Measurements from ENCODE around the gene BCR.
"Not testable (repeated sequence)": the region's sequence is repeated elsewhere in the genome, so short reads cannot be mapped to it uniquely, and the experiment has no call there.

BCR gene

DNA sequence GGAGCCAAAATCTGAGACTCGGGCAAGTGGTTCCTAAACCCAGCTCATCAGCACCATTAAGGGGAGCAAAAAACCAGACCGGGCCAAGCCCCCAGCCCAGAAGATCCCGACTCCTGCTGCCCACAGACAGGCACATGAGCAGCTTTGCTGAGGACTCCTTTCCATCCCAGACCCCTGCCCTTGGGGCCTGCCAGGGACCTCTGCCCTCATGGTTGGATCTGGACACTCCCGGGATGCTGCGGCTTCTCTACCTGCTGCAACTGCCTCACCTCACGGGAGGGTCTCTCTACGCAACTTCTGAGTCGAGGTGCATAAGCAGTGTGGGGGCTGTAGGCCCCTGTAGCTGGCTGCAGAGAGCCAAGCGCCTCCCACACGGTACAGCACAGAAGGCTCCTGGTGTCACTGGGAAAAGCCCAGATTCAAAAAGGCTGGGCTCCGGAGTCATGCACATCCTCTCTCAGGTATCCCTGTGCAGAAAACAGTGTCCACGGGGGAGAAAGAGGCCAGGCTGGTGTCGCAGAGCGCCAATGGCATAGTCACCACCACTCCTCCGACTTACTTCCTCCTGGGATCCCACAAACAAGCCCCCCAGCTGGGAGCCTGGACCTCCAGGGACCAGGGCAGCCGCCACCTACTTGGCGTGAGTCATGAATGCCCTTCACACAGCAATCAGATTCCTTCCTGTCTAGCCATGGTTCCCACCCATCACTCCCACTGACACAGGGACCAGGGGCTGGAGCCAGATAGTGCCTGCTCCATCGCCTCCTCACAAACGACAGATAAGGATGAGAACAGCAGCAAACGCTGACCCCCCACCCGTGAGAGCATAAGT lies 122.1 kb downstream of the BCR start:
- no peak overlapping the region for H3K27ac ChIP-seq (ENCODE audit: low read length)
- no peak overlapping the region for H3K9ac ChIP-seq (ENCODE audit: low read length in 2 of 2)
- H3K27me3 ChIP-seq (ENCODE audit: control insufficient read depth in 1 of 2, insufficient read depth in 2 of 2, low read length in 2 of 2) = no peaks in the 10 kb centered on the region
- no peaks in the 10 kb centered on the region for H3K9me3 ChIP-seq (ENCODE audit: control insufficient read depth in 2 of 2, low read length in 2 of 2)
- H3K4me1 ChIP-seq (ENCODE audit: control insufficient read depth, insufficient read depth, low read length) = peaks cover 27% of the 10 kb centered on the region
- H3K4me3 ChIP-seq (ENCODE audit: low read length in 2 of 2) = no peak overlapping the region
- peaks cover 12 to 20% of the 10 kb centered on the region in 2 donors for H3K36me3 ChIP-seq (ENCODE audit: control insufficient read depth in 2 of 2, insufficient read depth in 2 of 2, low read length in 2 of 2)

DNA sequence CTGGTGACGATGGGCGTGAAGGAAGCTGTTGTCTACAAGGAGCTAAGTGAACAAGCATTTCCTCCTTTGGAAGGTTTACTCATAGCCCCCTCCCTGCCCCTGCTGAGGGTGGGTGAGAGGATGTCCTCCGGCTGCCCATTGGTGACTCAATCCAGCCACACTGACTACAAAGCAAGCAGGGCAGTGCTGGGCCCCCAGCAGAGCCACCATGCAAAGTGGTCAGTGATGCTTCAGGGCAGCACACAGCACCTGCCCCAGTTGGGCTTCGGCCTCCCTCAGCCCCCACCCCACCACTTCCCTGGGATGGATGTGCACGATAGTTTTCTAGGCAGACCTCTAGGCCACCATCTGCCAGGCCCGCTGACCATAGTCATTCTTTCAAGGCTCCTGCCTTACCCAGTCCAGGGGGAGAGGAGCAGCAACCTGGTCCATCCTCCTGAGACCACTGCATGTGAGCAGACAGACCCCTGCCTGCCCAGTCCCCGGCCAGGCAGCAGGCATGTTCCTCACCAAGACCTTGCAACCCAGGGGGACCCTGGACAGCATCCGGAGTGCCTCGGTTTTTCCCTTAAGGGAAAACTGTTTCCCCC lies 125.1 kb downstream of the BCR start:
- peak overlapping the region in 1 of 2 donors; percentile 49 for H3K4me3 ChIP-seq (ENCODE audit: low read length in 2 of 2)
- H3K27me3 ChIP-seq (ENCODE audit: control insufficient read depth in 1 of 2, insufficient read depth in 2 of 2, low read length in 2 of 2) = no peaks in the 10 kb centered on the region
- H3K4me1 ChIP-seq (ENCODE audit: control insufficient read depth, insufficient read depth, low read length) = peaks cover 27% of the 10 kb centered on the region
- H3K9ac ChIP-seq (ENCODE audit: low read length in 2 of 2) = peak overlapping the region in 1 of 2 donors; percentile 36
- peak overlapping the region; percentile 94 for H3K27ac ChIP-seq (ENCODE audit: low read length)
- H3K36me3 ChIP-seq (ENCODE audit: control insufficient read depth in 2 of 2, insufficient read depth in 2 of 2, low read length in 2 of 2) = peaks cover 5 to 9% of the 10 kb centered on the region in 2 donors
- H3K9me3 ChIP-seq (ENCODE audit: control insufficient read depth in 2 of 2, low read length in 2 of 2) = no peaks in the 10 kb centered on the region

GRCh38 chr22:23305922-23306374 lies 125.6 kb downstream of the BCR start:
- peak overlapping the region in 1 of 2 donors; percentile 49 for H3K4me3 ChIP-seq (ENCODE audit: low read length in 2 of 2)
- H3K27ac ChIP-seq (ENCODE audit: low read length) = peak overlapping the region; percentile 94
- H3K9me3 ChIP-seq (ENCODE audit: control insufficient read depth in 2 of 2, low read length in 2 of 2) = no peaks in the 10 kb centered on the region
- peak overlapping the region in 1 of 2 donors; percentile 36 for H3K9ac ChIP-seq (ENCODE audit: low read length in 2 of 2)
- peaks cover 27% of the 10 kb centered on the region for H3K4me1 ChIP-seq (ENCODE audit: control insufficient read depth, insufficient read depth, low read length)
- H3K36me3 ChIP-seq (ENCODE audit: control insufficient read depth in 2 of 2, insufficient read depth in 2 of 2, low read length in 2 of 2) = peaks cover 5 to 8% of the 10 kb centered on the region in 2 donors
- no peaks in the 10 kb centered on the region for H3K27me3 ChIP-seq (ENCODE audit: control insufficient read depth in 1 of 2, insufficient read depth in 2 of 2, low read length in 2 of 2)

DNA sequence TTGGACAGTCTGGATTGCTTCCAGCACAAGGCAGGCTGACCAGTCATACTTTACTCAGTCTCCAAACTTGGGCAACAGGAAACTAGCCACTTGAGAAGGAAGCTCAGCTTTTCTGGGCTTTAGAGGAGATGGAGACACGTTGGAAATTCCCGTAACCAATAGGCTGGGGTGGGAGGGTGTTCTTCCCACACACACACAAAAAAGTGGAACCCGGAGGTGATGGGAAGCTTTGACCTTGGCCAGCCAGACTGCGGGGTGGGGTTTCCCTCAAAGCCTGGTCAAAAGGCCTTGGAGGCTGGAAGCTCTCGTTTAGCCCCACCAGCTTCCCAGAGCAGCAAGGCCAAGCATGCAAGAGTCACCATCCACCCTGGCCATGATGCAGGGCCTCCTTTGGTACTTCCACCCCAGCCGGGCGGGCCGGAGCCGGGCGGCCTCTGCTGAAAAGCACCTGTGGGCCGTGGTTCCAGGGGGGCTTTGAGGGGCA lies 126.2 kb downstream of the BCR start:
- H3K9ac ChIP-seq (ENCODE audit: low read length in 2 of 2) = peak overlapping the region in 1 of 2 donors; percentile 36

GRCh38 chr22:23306926-23307325 lies 126.6 kb downstream of the BCR start:
- Histone ChIP-seq H3K4me1 (ENCODE audit: control insufficient read depth, insufficient read depth, low read length) (peaks cover 27% of the 10 kb centered on the region), H3K27me3 (ENCODE audit: control insufficient read depth in 1 of 2, insufficient read depth in 2 of 2, low read length in 2 of 2) (no peaks in the 10 kb centered on the region), H3K4me3 (ENCODE audit: low read length in 2 of 2) (no peak overlapping the region), H3K9me3 (ENCODE audit: control insufficient read depth in 2 of 2, low read length in 2 of 2) (no peaks in the 10 kb centered on the region), H3K36me3 (ENCODE audit: control insufficient read depth in 2 of 2, insufficient read depth in 2 of 2, low read length in 2 of 2) (peaks cover 4 to 5% of the 10 kb centered on the region in 2 donors), H3K27ac (ENCODE audit: low read length) (peak overlapping the region; percentile 94), H3K9ac (ENCODE audit: low read length in 2 of 2) (no peak overlapping the region)

More for the DNA sequence above, 126.2 kb downstream of the BCR start:
- no peaks in the 10 kb centered on the region for H3K27me3 ChIP-seq (ENCODE audit: control insufficient read depth in 1 of 2, insufficient read depth in 2 of 2, low read length in 2 of 2)
- H3K4me3 ChIP-seq (ENCODE audit: low read length in 2 of 2) = peak overlapping the region in 1 of 2 donors; percentile 44
- H3K9me3 ChIP-seq (ENCODE audit: control insufficient read depth in 2 of 2, low read length in 2 of 2) = no peaks in the 10 kb centered on the region
- peak overlapping the region; percentile 94 for H3K27ac ChIP-seq (ENCODE audit: low read length)
- H3K4me1 ChIP-seq (ENCODE audit: control insufficient read depth, insufficient read depth, low read length) = peaks cover 27% of the 10 kb centered on the region
- peaks cover 5 to 6% of the 10 kb centered on the region in 2 donors for H3K36me3 ChIP-seq (ENCODE audit: control insufficient read depth in 2 of 2, insufficient read depth in 2 of 2, low read length in 2 of 2)

GRCh38 chr22:23307511-23307910 lies 127.2 kb downstream of the BCR start:
- not testable (repeated sequence) for H3K9ac ChIP-seq (ENCODE audit: low read length in 2 of 2); H3K27me3 ChIP-seq (ENCODE audit: control insufficient read depth in 1 of 2, insufficient read depth in 2 of 2, low read length in 2 of 2); H3K4me3 ChIP-seq (ENCODE audit: low read length in 2 of 2); H3K9me3 ChIP-seq (ENCODE audit: control insufficient read depth in 2 of 2, low read length in 2 of 2); H3K36me3 ChIP-seq (ENCODE audit: control insufficient read depth in 2 of 2, insufficient read depth in 2 of 2, low read length in 2 of 2); H3K27ac ChIP-seq (ENCODE audit: low read length)
- peaks cover 27% of the 10 kb centered on the region for H3K4me1 ChIP-seq (ENCODE audit: control insufficient read depth, insufficient read depth, low read length)

DNA sequence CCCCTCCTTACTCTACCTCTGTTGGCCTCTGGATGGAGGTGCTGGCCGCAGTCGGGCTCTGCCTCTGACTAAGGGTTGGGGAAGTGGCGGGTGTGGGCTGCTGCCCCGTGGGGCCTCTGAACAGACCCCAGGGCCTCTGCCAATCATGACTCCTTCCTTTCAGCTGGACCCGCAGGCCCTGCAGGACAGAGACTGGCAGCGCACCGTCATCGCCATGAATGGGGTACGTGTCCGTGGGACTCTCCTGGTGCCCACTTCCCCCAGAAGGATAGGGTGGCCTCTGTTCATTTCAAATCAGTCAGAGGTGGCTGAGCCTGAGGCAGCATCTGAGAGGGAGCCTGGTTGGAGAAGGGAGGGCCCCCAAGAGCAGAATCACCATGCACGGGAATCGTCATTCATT lies 129.0 kb downstream of the BCR start:
- H3K27me3 ChIP-seq (ENCODE audit: control insufficient read depth in 1 of 2, insufficient read depth in 2 of 2, low read length in 2 of 2); H3K27ac ChIP-seq (ENCODE audit: low read length); H3K4me3 ChIP-seq (ENCODE audit: low read length in 2 of 2); H3K9ac ChIP-seq (ENCODE audit: low read length in 2 of 2); H3K9me3 ChIP-seq (ENCODE audit: control insufficient read depth in 2 of 2, low read length in 2 of 2); H3K36me3 ChIP-seq (ENCODE audit: control insufficient read depth in 2 of 2, insufficient read depth in 2 of 2, low read length in 2 of 2): not testable (repeated sequence)
- H3K4me1 ChIP-seq (ENCODE audit: control insufficient read depth, insufficient read depth, low read length) = peaks cover 24% of the 10 kb centered on the region

GRCh38 chr22:23310443-23311097 lies 130.3 kb downstream of the BCR start:
- H3K4me1 ChIP-seq (ENCODE audit: control insufficient read depth, insufficient read depth, low read length) = peaks cover 15% of the 10 kb centered on the region

GRCh38 chr22:23311635-23312420 lies 131.5 kb downstream of the BCR start:
- not testable (repeated sequence) for H3K27me3 ChIP-seq (ENCODE audit: control insufficient read depth in 1 of 2, insufficient read depth in 2 of 2, low read length in 2 of 2); H3K27ac ChIP-seq (ENCODE audit: low read length); H3K9me3 ChIP-seq (ENCODE audit: control insufficient read depth in 2 of 2, low read length in 2 of 2); H3K4me3 ChIP-seq (ENCODE audit: low read length in 2 of 2); H3K4me1 ChIP-seq (ENCODE audit: control insufficient read depth, insufficient read depth, low read length); H3K9ac ChIP-seq (ENCODE audit: low read length in 2 of 2)
- H3K36me3 ChIP-seq (ENCODE audit: control insufficient read depth in 2 of 2, insufficient read depth in 2 of 2, low read length in 2 of 2) = peaks cover 7 to 15% of the 10 kb centered on the region in 2 donors

More at GRCh38 chr22:23310443-23311097, 130.3 kb downstream of the BCR start:
- H3K4me3 ChIP-seq (ENCODE audit: low read length in 2 of 2); H3K9me3 ChIP-seq (ENCODE audit: control insufficient read depth in 2 of 2, low read length in 2 of 2); H3K27ac ChIP-seq (ENCODE audit: low read length); H3K27me3 ChIP-seq (ENCODE audit: control insufficient read depth in 1 of 2, insufficient read depth in 2 of 2, low read length in 2 of 2); H3K9ac ChIP-seq (ENCODE audit: low read length in 2 of 2): not testable (repeated sequence)
- peaks cover 7 to 15% of the 10 kb centered on the region in 2 donors for H3K36me3 ChIP-seq (ENCODE audit: control insufficient read depth in 2 of 2, insufficient read depth in 2 of 2, low read length in 2 of 2)

All from stomach smooth muscle (tissue), 2 donors.